A549 (cell line): ENCODE data around the gene SRGN. TPM values are rescaled to one million over a fixed set of nuclear protein-coding genes. Genes with fewer than 3 reads are reported as not detected.

ENCODE experiments used
- ATAC-seq, 2 experiments: fragments of 200-7000 bp in 1 of 2; fragments of >200 bp in 1 of 2; cut with Nextera tagmentation in 1 of 2; cut with Tn5 transposase in 1 of 2; 3 replicates each; pipeline versions ENCODE4 v1.8.0 to v1.9.1; 2018 to 2020; ENCODE audit warnings: mild to moderate bottlenecking in 1 of 2, moderate library complexity in 1 of 2
- CTCF ChIA-PET: fragments of 300-600 bp; sonication (Branson Sonifier 250); formaldehyde crosslinking; extraction: SDS; loops from one replicate; lab custom pipeline; 2021; ENCODE audit warnings: antibody characterized with exemption, inconsistent platforms; lab: Yijun Ruan, JAX
- POLR2A ChIA-PET: fragments of 350-600 bp; formaldehyde crosslinking; extraction: SDS; loops from one replicate; lab custom pipeline; 2021; ENCODE audit warnings: antibody characterized with exemption, inconsistent platforms; lab: Yijun Ruan, JAX
- DNase-seq, 2 experiments: peaks; one replicate each; pipeline versions ENCODE4 v3.0.0 to v3.0.0-alpha.2; 2011 to 2016; ENCODE audit warnings: low read depth in 1 of 2, low spot score in 1 of 2
- FAIRE-seq: peaks from 2 replicates; lab custom pipeline; 2011; peaks lifted over from hg19 to GRCh38; lab: Jason Lieb, UNC
- H3K27ac ChIP-seq, 2 experiments: fragments of >200 bp; sonication (Bioruptor Twin); formaldehyde crosslinking; 3 replicates each; pipeline ENCODE4 v1.5.1; 2016 to 2017
- H3K4me1 ChIP-seq: fragments of >200 bp; sonication (Bioruptor Twin); formaldehyde crosslinking; 3 replicates; pipeline ENCODE4 v1.6.1; 2016
- H3K4me2 ChIP-seq: fragments of >200 bp; sonication (Bioruptor Twin); formaldehyde crosslinking; 3 replicates; pipeline ENCODE4 v1.6.1; 2016
- H3K4me3 ChIP-seq: fragments of >200 bp; sonication (Bioruptor Twin); formaldehyde crosslinking; 3 replicates; pipeline ENCODE4 v1.5.1; 2016
- H3K9me3 ChIP-seq: fragments of >200 bp; sonication (Bioruptor Twin); formaldehyde crosslinking; 3 replicates; pipeline ENCODE4 v1.6.1; 2016
- CEBPB ChIP-seq, 2 experiments: fragments of >200 bp in 1 of 2; sonication (Bioruptor Twin) in 1 of 2; formaldehyde crosslinking in 1 of 2; IDR thresholded peaks; 2 replicates each; pipeline ENCODE4 v1.6.1; 2012 to 2016
- CHD2 ChIP-seq: fragments of 150-350 bp; IDR thresholded peaks from 2 replicates; pipeline ENCODE4 v1.6.1; 2014; ENCODE audit warnings: low read length; ENCODE audit not compliant: partially characterized antibody
- EP300 ChIP-seq, 2 experiments: fragments of >200 bp; sonication (Bioruptor Twin); formaldehyde crosslinking; IDR thresholded peaks; 2 replicates in 1 of 2; 3 replicates in 1 of 2; pipeline ENCODE4 v1.6.1; 2016 to 2017
- HOXB13 ChIP-seq: fragments of 250-450 bp; sonication (Bioruptor Pico); IDR thresholded peaks from 2 replicates; pipeline ENCODE4 v1.5.0; 2020; ENCODE audit warnings: low read depth, mild to moderate bottlenecking, moderate library complexity
- HOXB5 ChIP-seq: fragments of 250-450 bp; sonication (Bioruptor Pico); IDR thresholded peaks from 2 replicates; pipeline ENCODE4 v1.5.0; 2020; ENCODE audit warnings: mild to moderate bottlenecking, moderate library complexity
- JUN ChIP-seq, 2 experiments: fragments of >200 bp; sonication (Bioruptor Twin); formaldehyde crosslinking; IDR thresholded peaks; 2 replicates in 1 of 2; 3 replicates in 1 of 2; pipeline ENCODE4 v1.6.1; 2016 to 2017
- KDM5A ChIP-seq: fragments of 200-600 bp; sonication (generic); IDR thresholded peaks from 2 replicates; pipeline ENCODE4 v1.6.1; 2016; ENCODE audit warnings: antibody characterized with exemption, mild to moderate bottlenecking
- MAZ ChIP-seq: fragments of 150-350 bp; IDR thresholded peaks from 2 replicates; pipeline ENCODE4 v1.6.1; 2014; ENCODE audit warnings: antibody characterized with exemption, low read depth, low read length, borderline replicate concordance
- NFE2L2 ChIP-seq: fragments of 150-350 bp; conservative IDR thresholded peaks from 2 replicates; pipeline ENCODE4 v1.6.1; 2014; ENCODE audit warnings: low read length
- RAD21 ChIP-seq, 2 experiments: fragments of >200 bp in 1 of 2; sonication (Bioruptor Twin) in 1 of 2; formaldehyde crosslinking in 1 of 2; IDR thresholded peaks in 1 of 2; conservative IDR thresholded peaks in 1 of 2; 2 replicates in 1 of 2; 3 replicates in 1 of 2; pipeline ENCODE4 v1.6.1; 2012 to 2018; ENCODE audit warnings: inconsistent platforms in 1 of 2
- RARB ChIP-seq: fragments of 250-450 bp; sonication (Bioruptor Pico); IDR thresholded peaks from 2 replicates; pipeline ENCODE4 v1.8.0; 2021; ENCODE audit warnings: mild to moderate bottlenecking, moderate library complexity
- RNF2 ChIP-seq: fragments of 200-600 bp; sonication (generic); IDR thresholded peaks from 2 replicates; pipeline ENCODE4 v1.6.1; 2016; ENCODE audit warnings: low read depth, mild to moderate bottlenecking, antibody characterized with exemption, moderate library complexity, borderline replicate concordance
- TP53 ChIP-seq: fragments of 250-450 bp; sonication (Bioruptor Pico); IDR thresholded peaks from 2 replicates; pipeline ENCODE4 v1.5.0; 2021; ENCODE audit warnings: mild to moderate bottlenecking, moderate library complexity
- ZC3H11A ChIP-seq: fragments of 450-650 bp; IDR thresholded peaks from 2 replicates; pipeline ENCODE4 v1.6.1; 2014; ENCODE audit warnings: antibody characterized with exemption, mild to moderate bottlenecking
- ZFP36 ChIP-seq: fragments of 450-650 bp; IDR thresholded peaks from 2 replicates; pipeline ENCODE4 v1.6.1; 2014; ENCODE audit warnings: borderline replicate concordance; ENCODE audit not compliant: partially characterized antibody
- ZNF302 ChIP-seq: fragments of 250-450 bp; sonication (Bioruptor Pico); IDR thresholded peaks from 2 replicates; pipeline ENCODE4 v1.9.0; 2021; ENCODE audit warnings: inconsistent platforms, mild to moderate bottlenecking, moderate library complexity
- WGBS: methylation state at CpG from one replicate; pipeline ENCODE4 v1.1.6; 2017; ENCODE audit errors: missing lambda C conversion rate; 5-methylcytosine and 5-hydroxymethylcytosine counted together
- polyA plus RNA-seq, 4 experiments: library from polyadenylated mRNA; depleted of rRNA in 3 of 4; stranded (reverse); fragments of >200 nt; fragmentation: RNase III in 1 of 4; extraction: RNeasy Plus Mini Kit Qiagen cat#74134 plus additional on column Dnase treatment in 1 of 4; gene quantifications; 2 replicates in 3 of 4; 3 replicates in 1 of 4; pipeline ENCODE4 v1.2.3, GENCODE V29; 2011 to 2017
- TF ChIP-seq, protein P1 (sequence below): fragments of 450-650 bp; IDR thresholded peaks from 2 replicates; pipeline ENCODE4 v1.6.1; 2014; ENCODE audit warnings: antibody characterized with exemption
- TF ChIP-seq, protein P2 (sequence below): fragments of 250-450 bp; sonication (Bioruptor Pico); IDR thresholded peaks from 2 replicates; pipeline ENCODE4 v1.5.0; 2020; ENCODE audit warnings: low read depth, mild to moderate bottlenecking, moderate library complexity

Gene SRGN
- polyA plus RNA-seq, 2 of the 4 experiments (the other 2 are of a cell fraction) = 51.9 to 88.7 TPM

DNA sequence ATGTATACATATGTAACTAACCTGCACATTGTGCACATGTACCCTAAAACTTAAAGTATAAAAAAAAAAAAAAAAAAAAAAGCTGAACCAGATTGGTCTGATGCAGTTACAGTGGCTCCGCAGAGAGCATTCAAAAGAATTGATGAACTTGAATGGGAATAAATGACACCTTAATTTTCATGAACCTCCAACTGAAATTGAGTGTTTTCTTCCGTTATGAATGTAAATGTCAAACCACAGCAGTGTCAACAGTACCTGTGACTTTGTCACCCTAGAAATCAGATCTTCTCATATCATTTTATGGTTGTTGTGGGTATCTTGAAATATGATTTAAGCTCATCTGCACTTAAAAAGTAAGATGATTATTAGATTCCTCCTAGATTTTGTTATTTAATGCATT, 32.7 kb upstream of the SRGN start (continued):
- TF ChIP-seq, protein P1, sequence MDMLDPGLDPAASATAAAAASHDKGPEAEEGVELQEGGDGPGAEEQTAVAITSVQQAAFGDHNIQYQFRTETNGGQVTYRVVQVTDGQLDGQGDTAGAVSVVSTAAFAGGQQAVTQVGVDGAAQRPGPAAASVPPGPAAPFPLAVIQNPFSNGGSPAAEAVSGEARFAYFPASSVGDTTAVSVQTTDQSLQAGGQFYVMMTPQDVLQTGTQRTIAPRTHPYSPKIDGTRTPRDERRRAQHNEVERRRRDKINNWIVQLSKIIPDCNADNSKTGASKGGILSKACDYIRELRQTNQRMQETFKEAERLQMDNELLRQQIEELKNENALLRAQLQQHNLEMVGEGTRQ = no peak
- TF ChIP-seq RARB (CRISPR knock-in tag) (no peak), ZC3H11A (no peak), ZFP36 (no peak)

DNA sequence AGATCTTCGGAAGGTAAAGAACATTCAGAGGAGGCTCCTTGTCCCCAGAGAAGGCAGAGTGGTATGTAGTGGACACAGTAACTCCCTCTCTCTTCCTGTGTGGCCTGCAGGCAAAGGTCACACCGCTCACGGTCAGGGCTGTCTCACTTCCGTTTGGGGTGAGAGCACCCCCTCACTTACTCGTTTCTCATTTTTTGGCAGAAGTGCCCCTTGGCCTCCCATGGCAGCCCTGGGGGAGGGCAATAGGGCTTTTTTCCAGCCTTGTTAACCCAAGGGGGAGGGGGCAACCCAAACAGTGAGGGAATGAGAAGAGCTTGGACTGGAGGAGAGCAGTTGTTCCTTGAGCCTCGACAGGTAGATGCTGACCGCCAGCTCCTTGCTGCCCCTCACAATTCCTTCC, 31.8 kb upstream of the SRGN start:
- Histone ChIP-seq H3K4me2 (no peak overlapping the region), H3K27ac (peak overlapping the region; percentile 9 to 67; a peak in 4 of 6 replicates), H3K4me3 (no peak overlapping the region), H3K9me3 (no peaks in the 10 kb centered on the region), H3K4me1 (peaks cover 13% of the 10 kb centered on the region)
- POLR2A ChIA-PET = no interaction called here
- TF ChIP-seq KDM5A = no peak
- TF ChIP-seq JUN (IDR thresholded peaks at IDR 0.05) = no peak
- no peak for TF ChIP-seq ZC3H11A
- TF ChIP-seq, protein P2, sequence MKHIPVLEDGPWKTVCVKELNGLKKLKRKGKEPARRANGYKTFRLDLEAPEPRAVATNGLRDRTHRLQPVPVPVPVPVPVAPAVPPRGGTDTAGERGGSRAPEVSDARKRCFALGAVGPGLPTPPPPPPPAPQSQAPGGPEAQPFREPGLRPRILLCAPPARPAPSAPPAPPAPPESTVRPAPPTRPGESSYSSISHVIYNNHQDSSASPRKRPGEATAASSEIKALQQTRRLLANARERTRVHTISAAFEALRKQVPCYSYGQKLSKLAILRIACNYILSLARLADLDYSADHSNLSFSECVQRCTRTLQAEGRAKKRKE (CRISPR knock-in tag) = no peak
- no peak for TF ChIP-seq RNF2
- TF ChIP-seq TP53 (CRISPR knock-in tag) = no peak
- TF ChIP-seq EP300 (IDR thresholded peaks at IDR 0.05) = no peak
- no peak for TF ChIP-seq MAZ
- no peak for TF ChIP-seq NFE2L2
- TF ChIP-seq CHD2 = no peak
- TF ChIP-seq HOXB5 (CRISPR knock-in tag) = no peak
- CTCF ChIA-PET = interaction anchor here (0.6 kb wide), 1 partner anchor 261 kb away, joined by 3 read pairs; no protein-coding TSS in a partner anchor
- ATAC-seq (0 out of 6 replicates have a peak, but pooled peaks of 1 of the 2 experiments have one; percentile 19), DNase-seq (no peak), FAIRE-seq (no peak)
- WGBS = 71% methylated on average over 7 of the region's 7 CpGs

DNA sequence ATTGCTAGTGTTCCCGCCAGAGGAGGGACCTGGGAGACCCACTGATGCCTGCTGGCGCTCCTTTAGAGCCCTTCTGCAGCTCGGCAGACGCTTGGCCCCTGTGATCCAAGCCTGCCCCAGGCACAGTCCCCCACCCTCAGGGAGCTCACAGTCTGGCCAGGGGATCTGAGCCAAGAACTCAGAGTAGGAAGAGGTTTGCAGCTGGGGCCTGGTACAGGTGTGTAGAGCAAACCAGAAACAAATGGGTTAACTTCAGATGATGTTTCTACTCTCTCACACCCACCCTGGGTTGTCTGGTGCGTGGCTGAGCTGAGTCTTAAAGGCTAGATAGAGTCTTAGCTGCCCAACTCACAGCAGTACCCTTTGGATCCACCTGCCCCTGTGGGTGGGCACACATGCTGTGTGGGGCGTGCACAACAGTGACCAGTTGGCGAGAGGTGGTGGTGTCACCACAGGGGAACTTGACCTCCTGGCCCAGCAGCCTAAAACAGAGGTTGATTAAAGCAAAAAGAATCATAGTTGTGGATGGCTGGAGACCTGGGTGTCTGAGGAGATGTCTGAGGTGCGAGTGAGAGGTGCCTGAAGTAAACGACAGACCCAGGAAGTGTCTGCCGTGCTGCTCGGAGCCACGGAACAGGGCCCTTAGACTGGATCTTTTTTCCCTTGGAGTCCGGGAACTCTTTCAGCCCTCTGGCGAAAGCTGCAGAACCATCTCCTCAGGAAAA, 31.2 kb upstream of the SRGN start:
- Histone ChIP-seq H3K4me2 (no peak overlapping the region), H3K4me3 (no peak overlapping the region), H3K4me1 (peaks cover 14% of the 10 kb centered on the region), H3K27ac (peak overlapping the region; percentile 9 to 67; a peak in 4 of 6 replicates), H3K9me3 (no peaks in the 10 kb centered on the region)
- DNase-seq = no peak
- WGBS = 89% methylated on average over 13 of the region's 14 CpGs
- ATAC-seq = no peak
- POLR2A ChIA-PET = no interaction called here
- CTCF ChIA-PET = interaction anchor here (0.6 kb wide), 2 partner anchors 261 to 1184 kb away, joined by 3 read pairs; no protein-coding TSS in a partner anchor
- TF ChIP-seq NFE2L2 = no peak
- no peak for TF ChIP-seq RAD21 (conservative IDR thresholded peaks at IDR 0.05 in 1 of 2, IDR thresholded peaks at IDR 0.05 in 1 of 2)
- no peak for TF ChIP-seq ZNF302 (CRISPR knock-in tag)
- TF ChIP-seq, protein P1 = no peak
- no peak for TF ChIP-seq CEBPB (IDR thresholded peaks at IDR 0.05)
- no peak for TF ChIP-seq MAZ
- TF ChIP-seq HOXB13 (CRISPR knock-in tag) = no peak
- no peak for TF ChIP-seq CHD2
- no peak for FAIRE-seq
